Activated CD4-positive, alpha-beta T cell treated with anti-CD3 and anti-CD28 coated beads for 36 hours (primary cell): ENCODE data around the gene KCNK17. TPM values are rescaled to one million over a fixed set of nuclear protein-coding genes. Genes with fewer than 3 reads are reported as not detected.
A peak's percentile ranks its signal among the peaks of the same experiment; 100 is the strongest.

ENCODE experiments used
- ATAC-seq: fragments of 200-7000 bp; cut with Tn5 transposase; one replicate; pipeline ENCODE4 v1.10.0; 2021; ENCODE audit warnings: mild to moderate bottlenecking, moderate library complexity
- CTCF ChIA-PET: fragments of 350-600 bp; sonication (Branson Sonifier 250); formaldehyde crosslinking; loops from one replicate; lab custom pipeline; 2021; ENCODE audit warnings: antibody characterized with exemption; lab: Charles Lee
- POLR2A ChIA-PET: fragments of 350-600 bp; sonication (Branson Sonifier 250); formaldehyde crosslinking; loops from one replicate; lab custom pipeline; 2021; ENCODE audit warnings: antibody characterized with exemption, inconsistent platforms; lab: Charles Lee
- DNase-seq: peaks from one replicate; pipeline ENCODE4 v3.0.0-alpha.2; 2020
- H3K27ac Mint-ChIP-seq: one replicate; pipeline ENCODE4 v1.8.0; 2021; ENCODE audit warnings: mixed read lengths
- H3K27me3 Mint-ChIP-seq: one replicate; pipeline ENCODE4 v1.8.0; 2021; ENCODE audit warnings: mixed read lengths
- H3K36me3 Mint-ChIP-seq: one replicate; pipeline ENCODE4 v1.8.0; 2021; ENCODE audit warnings: low read depth, mixed read lengths
- H3K4me1 Mint-ChIP-seq: one replicate; pipeline ENCODE4 v1.8.0; 2021; ENCODE audit warnings: mixed read lengths
- H3K4me3 Mint-ChIP-seq: one replicate; pipeline ENCODE4 v1.8.0; 2021; ENCODE audit warnings: mild to moderate bottlenecking, moderate library complexity, mixed read lengths
- H3K9me3 Mint-ChIP-seq: one replicate; pipeline ENCODE4 v1.8.0; 2021; ENCODE audit warnings: low read depth, mixed read lengths
- intact Hi-C, 2 experiments: fragments of 100-400 bp; cut with DNase I in 1 of 2; cut with micrococcal nuclease in 1 of 2; formaldehyde crosslinking; loops; one replicate each; pipeline versions ENCODE4 v1.14.2 to v1.15.1; 2022 to 2024; cut with DNase I, micrococcal nuclease
- total RNA-seq, 2 experiments: library from RNA; stranded (reverse); gene quantifications; one replicate each; pipeline ENCODE4 v1.2.3, GENCODE V29; 2021

The KCNK17 gene
- total RNA-seq: not detected

DNA sequence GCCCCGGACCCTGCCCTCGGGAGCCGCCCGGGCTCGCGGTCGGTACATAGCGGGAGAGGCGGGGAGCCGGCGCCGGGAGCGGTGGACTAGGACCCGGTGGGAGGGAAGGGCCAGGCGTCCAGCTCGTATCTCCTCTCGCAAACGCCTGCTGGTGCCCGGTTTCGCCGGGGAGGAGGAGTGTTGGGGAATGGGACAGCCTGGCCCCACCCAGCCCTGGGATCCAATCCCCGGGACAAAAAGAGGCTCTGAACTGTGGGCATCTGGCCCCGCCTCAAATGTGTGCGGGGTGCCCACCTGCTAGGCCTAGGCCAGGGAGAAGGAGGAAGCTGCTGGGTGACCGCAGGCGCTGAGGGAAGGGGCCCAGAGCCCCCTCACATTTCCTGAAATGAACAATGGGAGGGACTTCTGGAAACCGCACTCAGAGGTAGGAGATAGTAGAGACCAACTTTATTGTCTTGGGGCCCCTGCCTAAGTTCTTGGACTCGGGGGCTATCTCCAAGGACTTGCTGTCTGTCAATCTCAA, at the start of gene KCNK17:
TSS of gene KCNK17 (minus strand) at position 147 of the 523 bp plus-strand sequence. CDS start at position 48, 99 bp downstream.
- DNase-seq (peak; percentile 9), ATAC-seq (no peak)
- H3K4me1 Mint-ChIP-seq: peaks cover 4% of the 10 kb centered on the region
- no peak within 1 kb of the TSS for H3K4me3 Mint-ChIP-seq
- no peaks in the 10 kb centered on the region for H3K36me3 Mint-ChIP-seq
- no peak within 1 kb of the TSS for H3K27ac Mint-ChIP-seq
- peaks cover 41% of the 10 kb centered on the region for H3K27me3 Mint-ChIP-seq
- ChIA-PET CTCF (interaction anchor here (1.3 to 1.5 kb wide), 2 partner anchors 149 to 442 kb away, joined by 3 to 4 read pairs; no protein-coding TSS in a partner anchor), POLR2A (no interaction called here)
- no peaks in the 10 kb centered on the region for H3K9me3 Mint-ChIP-seq
- intact Hi-C loops: no loop called here

- H3K9me3 Mint-ChIP-seq: no peaks in the 10 kb centered on the region
- no peak for DNase-seq
- CTCF ChIA-PET: interaction anchor here (0.6 to 2.7 kb wide), 5 partner anchors 11 to 530 kb away, joined by 3 to 18 read pairs (median 3); no protein-coding TSS in a partner anchor
Measured at GRCh38 chr6:39363280-39363679, 49.1 kb upstream of the KCNK17 start.

GRCh38 chr6:39362487-39362865, 48.3 kb upstream of the KCNK17 start:
- H3K4me1 Mint-ChIP-seq: no peaks in the 10 kb centered on the region
- ATAC-seq: no peak

More at GRCh38 chr6:39363280-39363679, 49.1 kb upstream of the KCNK17 start:
- H3K4me1 Mint-ChIP-seq: no peaks in the 10 kb centered on the region
- H3K27ac Mint-ChIP-seq: no peak overlapping the region
- intact Hi-C loops: loop anchor here (2.0 to 10.0 kb wide), 3 partner anchors 502 to 946 kb away; no protein-coding TSS in a partner anchor
- POLR2A ChIA-PET: no interaction called here
- no peaks in the 10 kb centered on the region for H3K36me3 Mint-ChIP-seq
- no peak overlapping the region for H3K4me3 Mint-ChIP-seq
- ATAC-seq: no peak
- H3K27me3 Mint-ChIP-seq: no peaks in the 10 kb centered on the region

GRCh38 chr6:39361657-39362486, 47.7 kb upstream of the KCNK17 start:
- Mint-ChIP-seq H3K36me3 (no peaks in the 10 kb centered on the region), H3K27ac (no peak overlapping the region), H3K4me3 (no peak overlapping the region), H3K9me3 (no peaks in the 10 kb centered on the region), H3K27me3 (no peaks in the 10 kb centered on the region), H3K4me1 (no peaks in the 10 kb centered on the region)
- POLR2A ChIA-PET: no interaction called here
- CTCF ChIA-PET: interaction anchor here (0.6 to 2.7 kb wide), 8 partner anchors 9 to 532 kb away, joined by 3 to 18 read pairs (median 4); no protein-coding TSS in a partner anchor
- intact Hi-C loops: loop anchor here (1.0 to 10.0 kb wide), 4 partner anchors 503 to 947 kb away; no protein-coding TSS in a partner anchor
- ATAC-seq: peak; percentile 74
- peak; percentile 74 for DNase-seq

More at GRCh38 chr6:39362487-39362865, 48.3 kb upstream of the KCNK17 start:
- H3K36me3 Mint-ChIP-seq: no peaks in the 10 kb centered on the region
- intact Hi-C loops: loop anchor here (1.0 to 10.0 kb wide), 4 partner anchors 502 to 946 kb away; no protein-coding TSS in a partner anchor
- POLR2A ChIA-PET: no interaction called here
- no peak overlapping the region for H3K27ac Mint-ChIP-seq
- H3K4me3 Mint-ChIP-seq: no peak overlapping the region
- no peak for DNase-seq
- CTCF ChIA-PET: interaction anchor here (0.6 to 2.7 kb wide), 7 partner anchors 9 to 531 kb away, joined by 3 to 18 read pairs (median 4); no protein-coding TSS in a partner anchor
- no peaks in the 10 kb centered on the region for H3K27me3 Mint-ChIP-seq
- H3K9me3 Mint-ChIP-seq: no peaks in the 10 kb centered on the region

DNA sequence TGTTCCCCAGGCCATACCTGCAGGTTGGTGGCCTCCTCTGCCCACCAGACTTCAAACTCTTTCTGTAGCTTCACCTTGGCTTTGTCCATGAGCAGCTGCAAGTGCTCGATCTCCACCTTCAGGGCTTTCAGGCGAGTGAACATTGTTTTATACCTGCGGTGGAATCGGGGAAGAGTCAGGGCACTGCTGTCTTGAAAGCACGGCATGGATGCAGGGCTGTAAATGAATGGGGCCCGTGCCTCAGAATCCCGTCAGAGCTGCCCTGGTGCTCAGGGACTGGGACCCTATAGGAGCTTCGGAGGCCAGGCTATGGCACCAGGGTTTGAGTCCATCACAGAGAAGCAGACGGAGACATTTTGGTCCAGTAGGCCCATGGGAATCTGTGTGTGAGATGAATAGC, 46.2 kb upstream of the KCNK17 start:
- Mint-ChIP-seq H3K4me1 (no peaks in the 10 kb centered on the region), H3K9me3 (no peaks in the 10 kb centered on the region), H3K27ac (no peak overlapping the region), H3K36me3 (no peaks in the 10 kb centered on the region), H3K27me3 (no peaks in the 10 kb centered on the region), H3K4me3 (no peak overlapping the region)
- CTCF ChIA-PET: interaction anchor here (0.6 kb wide), 1 partner anchor 567 kb away, joined by 3 read pairs; no protein-coding TSS in a partner anchor
- no peak for DNase-seq
- POLR2A ChIA-PET: no interaction called here
- no peak for ATAC-seq
- intact Hi-C loops: loop anchor here (5.0 to 10.0 kb wide), 2 partner anchors 504 to 947 kb away; no protein-coding TSS in a partner anchor

DNA sequence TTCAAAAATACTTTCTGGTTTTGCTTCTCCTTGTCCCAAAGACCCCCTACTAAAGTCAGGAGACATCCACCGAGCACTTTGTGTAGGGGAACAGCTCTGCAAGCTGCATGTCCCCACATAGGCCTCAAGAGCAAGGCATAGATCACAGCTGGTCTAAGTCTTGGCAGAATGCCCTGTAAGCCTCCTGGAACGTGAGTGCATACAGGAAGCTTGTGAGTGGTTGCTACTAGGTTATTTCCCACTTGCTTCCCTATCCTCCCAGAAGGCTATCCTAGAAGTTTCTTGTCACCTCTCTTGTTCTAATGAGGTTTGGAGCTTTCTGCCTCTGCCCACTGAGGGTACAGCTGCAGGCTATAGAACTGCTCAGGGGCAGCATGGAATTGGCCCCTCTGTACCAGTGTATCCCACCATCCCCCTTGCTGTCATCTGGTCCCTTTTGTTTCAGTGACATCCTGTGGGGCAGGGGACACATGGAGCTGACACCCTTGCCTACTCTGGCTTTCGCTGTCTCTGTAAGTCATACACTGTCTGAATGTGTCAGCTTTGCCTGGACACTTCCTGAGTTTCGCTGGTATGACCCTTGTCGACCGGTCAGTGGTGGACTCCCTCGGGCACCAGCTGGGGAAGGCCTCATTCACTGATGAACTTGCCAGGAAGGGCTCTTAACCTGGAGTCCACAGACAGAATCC, 43.9 kb upstream of the KCNK17 start:
- H3K4me1 Mint-ChIP-seq: no peaks in the 10 kb centered on the region
- H3K27ac Mint-ChIP-seq: no peak overlapping the region
- ATAC-seq (no peak), DNase-seq (no peak)
- POLR2A ChIA-PET: no interaction called here
- H3K4me3 Mint-ChIP-seq: no peak overlapping the region
- H3K27me3 Mint-ChIP-seq: no peaks in the 10 kb centered on the region
- intact Hi-C loops: no loop called here
- no peaks in the 10 kb centered on the region for H3K36me3 Mint-ChIP-seq
- CTCF ChIA-PET: no interaction called here
- no peaks in the 10 kb centered on the region for H3K9me3 Mint-ChIP-seq

DNA sequence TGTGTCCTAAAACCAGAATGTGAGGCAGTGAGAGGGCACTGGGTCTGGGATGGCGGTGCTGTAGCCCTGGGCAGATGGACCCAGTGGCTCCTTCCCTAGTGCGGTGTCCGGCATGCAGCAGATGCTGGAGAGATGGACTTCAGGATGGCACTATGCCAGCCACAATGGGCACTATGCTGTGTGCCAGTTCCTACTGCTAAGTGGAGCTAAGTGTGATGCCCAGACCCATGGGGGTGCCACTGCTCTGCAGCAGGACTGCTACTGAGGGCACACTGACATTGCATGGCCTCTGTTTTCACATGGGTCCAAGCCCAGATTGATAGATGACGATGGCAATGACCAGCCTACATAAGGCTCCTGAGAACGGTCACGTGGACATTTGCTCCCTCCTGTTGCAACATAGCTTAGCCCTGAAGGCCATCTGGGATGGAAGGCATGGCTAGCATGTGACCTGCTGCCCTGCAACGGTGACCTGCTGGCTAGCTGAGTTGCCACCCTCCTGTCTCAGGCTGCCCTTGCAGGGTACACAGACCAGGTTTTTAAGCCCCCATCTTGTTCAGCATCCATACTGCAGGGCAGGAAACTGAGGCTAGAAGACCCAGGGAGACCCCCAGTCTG, 39.6 kb upstream of the KCNK17 start:
- CTCF ChIA-PET: interaction anchor here (0.6 to 3.5 kb wide), 3 partner anchors 9 to 512 kb away, joined by 3 to 18 read pairs (median 3); no protein-coding TSS in a partner anchor
- H3K27ac Mint-ChIP-seq: no peak overlapping the region
- H3K36me3 Mint-ChIP-seq: no peaks in the 10 kb centered on the region
- no peak for ATAC-seq
- POLR2A ChIA-PET: no interaction called here
- no peak for DNase-seq
- no peaks in the 10 kb centered on the region for H3K4me1 Mint-ChIP-seq
- intact Hi-C loops: no loop called here
- no peaks in the 10 kb centered on the region for H3K9me3 Mint-ChIP-seq
- H3K4me3 Mint-ChIP-seq: no peak overlapping the region
- H3K27me3 Mint-ChIP-seq: no peaks in the 10 kb centered on the region

- DNase-seq (no peak), ATAC-seq (no peak)
- ChIA-PET CTCF (interaction anchor here (0.9 to 3.5 kb wide), 4 partner anchors 10 to 515 kb away, joined by 3 to 18 read pairs (median 4); no protein-coding TSS in a partner anchor), POLR2A (no interaction called here)
- intact Hi-C loops: no loop called here
- Mint-ChIP-seq H3K27me3 (peaks cover 3% of the 10 kb centered on the region), H3K9me3 (no peaks in the 10 kb centered on the region), H3K4me3 (no peak overlapping the region), H3K36me3 (no peaks in the 10 kb centered on the region), H3K27ac (no peak overlapping the region), H3K4me1 (no peaks in the 10 kb centered on the region)
Measured at GRCh38 chr6:39350723-39351505, 36.7 kb upstream of the KCNK17 start.

GRCh38 chr6:39348740-39349139, 34.5 kb upstream of the KCNK17 start:
- Mint-ChIP-seq H3K4me3 (no peak overlapping the region), H3K36me3 (no peaks in the 10 kb centered on the region), H3K27me3 (peaks cover 3% of the 10 kb centered on the region), H3K9me3 (no peaks in the 10 kb centered on the region), H3K4me1 (no peaks in the 10 kb centered on the region), H3K27ac (no peak overlapping the region)
- ChIA-PET POLR2A (no interaction called here), CTCF (interaction anchor here (0.6 to 1.3 kb wide), 3 partner anchors 40 to 512 kb away, joined by 3 read pairs; no protein-coding TSS in a partner anchor)
- ATAC-seq: no peak
- DNase-seq: no peak
- intact Hi-C loops: loop anchor here (2.0 to 10.0 kb wide), 3 partner anchors 516 to 960 kb away; no protein-coding TSS in a partner anchor
